GM23248 (cell line): ENCODE data around the gene GBP7. TPM values are rescaled to one million over a fixed set of nuclear protein-coding genes. Genes with fewer than 3 reads are reported as not detected.

Experiments
- DNase-seq: peaks from one replicate; pipeline ENCODE4 v3.0.0-alpha.2; 2015
- H2AFZ ChIP-seq: fragments of 200-600 bp; sonication (generic); 2 replicates; pipeline ENCODE4 v1.6.1; 2016; ENCODE audit warnings: antibody characterized with exemption
- H3F3A ChIP-seq: fragments of 200-600 bp; sonication (generic); 2 replicates; pipeline ENCODE4 v1.6.1; 2016; ENCODE audit warnings: mild to moderate bottlenecking, antibody characterized with exemption, mixed run types; ENCODE audit not compliant: insufficient read depth
- H3K27ac ChIP-seq: fragments of 200-600 bp; sonication (generic); 2 replicates; pipeline ENCODE4 v1.5.1; 2016; ENCODE audit warnings: mild to moderate bottlenecking
- H3K27me3 ChIP-seq: fragments of 200-600 bp; sonication (generic); replicated peaks from 2 replicates; pipeline ENCODE4 v1.6.1; 2016; ENCODE audit warnings: mild to moderate bottlenecking; ENCODE audit not compliant: insufficient read depth
- H3K36me3 ChIP-seq: fragments of 200-600 bp; sonication (generic); 2 replicates; pipeline ENCODE4 v1.6.1; 2016; ENCODE audit warnings: low read depth, mild to moderate bottlenecking
- H3K4me1 ChIP-seq: fragments of 200-600 bp; sonication (generic); 2 replicates; pipeline ENCODE4 v1.6.1; 2016; ENCODE audit warnings: mild to moderate bottlenecking; ENCODE audit not compliant: insufficient read depth
- H3K4me2 ChIP-seq: fragments of 200-600 bp; sonication (generic); one replicate; pipeline ENCODE4 v1.6.1; 2016; ENCODE audit warnings: mild to moderate bottlenecking; ENCODE audit not compliant: unreplicated experiment
- H3K4me3 ChIP-seq: fragments of 200-600 bp; sonication (generic); 2 replicates; pipeline ENCODE4 v1.5.1; 2016; ENCODE audit warnings: mild to moderate bottlenecking
- H3K79me2 ChIP-seq: fragments of 200-600 bp; sonication (generic); 2 replicates; pipeline ENCODE4 v1.6.1; 2016; ENCODE audit warnings: mild to moderate bottlenecking; ENCODE audit not compliant: insufficient read depth
- H3K9ac ChIP-seq: fragments of 200-600 bp; sonication (generic); 2 replicates; pipeline ENCODE4 v1.6.1; 2016; ENCODE audit warnings: mild to moderate bottlenecking
- H3K9me2 ChIP-seq: fragments of 200-600 bp; sonication (generic); 2 replicates; pipeline ENCODE4 v1.6.1; 2016; ENCODE audit warnings: mixed run types, mild to moderate bottlenecking, moderate library complexity; ENCODE audit not compliant: insufficient read depth
- H3K9me3 ChIP-seq: fragments of 200-600 bp; sonication (generic); one replicate; pipeline ENCODE4 v1.6.1; 2017; ENCODE audit warnings: low read depth
- H4K20me1 ChIP-seq: fragments of 200-600 bp; sonication (generic); 2 replicates; pipeline ENCODE4 v1.6.0; 2016; ENCODE audit not compliant: insufficient read depth
- EZH2 ChIP-seq: fragments of 200-600 bp; sonication (generic); IDR thresholded peaks from 2 replicates; pipeline ENCODE4 v1.6.1; 2018; ENCODE audit warnings: antibody characterized with exemption, mild to moderate bottlenecking; ENCODE audit not compliant: insufficient read depth, poor library complexity, severe bottlenecking
- EZH2phosphoT487 ChIP-seq: fragments of 200-600 bp; sonication (generic); IDR thresholded peaks from 2 replicates; pipeline ENCODE4 v1.6.1; 2018; ENCODE audit warnings: antibody characterized with exemption, moderate library complexity, mild to moderate bottlenecking, low read depth; ENCODE audit not compliant: insufficient read depth
- WGBS, 2 experiments: methylation state at CpG; one replicate each; pipeline ENCODE4 v1.1.6; 2015 to 2017; ENCODE audit warnings: low lambda C conversion rate in 2 of 2, low coverage in 1 of 2; ENCODE audit errors: missing lambda C conversion rate in 2 of 2; 5-methylcytosine and 5-hydroxymethylcytosine counted together
- in situ Hi-C: fragments of 300-500 bp; cut with MboI; formaldehyde crosslinking; loops from 2 replicates; pipeline ENCODE4 v1.15.0; 2020
- polyA plus RNA-seq: library from polyadenylated mRNA; unstranded; fragments of >200 nt; fragmentation: Nextera tagmentation; extraction: Ambion mirVana; gene quantifications from 2 replicates; pipeline ENCODE4 v1.2.1, GENCODE V29; 2016
- total RNA-seq: library from RNA; depleted of rRNA; stranded (reverse); fragments of >200 nt; shearing (Covaris generic); gene quantifications from 2 replicates; pipeline ENCODE4 v1.2.3, GENCODE V29; 2014

The GBP7 gene
- total and polyA plus RNA-seq, 2 experiments from 2014 or later = not detected

GRCh38 chr1:89165811-89166210 is 10.0 kb downstream of the GBP7 start:
- no peak overlapping the region for H3K4me3 ChIP-seq

DNA sequence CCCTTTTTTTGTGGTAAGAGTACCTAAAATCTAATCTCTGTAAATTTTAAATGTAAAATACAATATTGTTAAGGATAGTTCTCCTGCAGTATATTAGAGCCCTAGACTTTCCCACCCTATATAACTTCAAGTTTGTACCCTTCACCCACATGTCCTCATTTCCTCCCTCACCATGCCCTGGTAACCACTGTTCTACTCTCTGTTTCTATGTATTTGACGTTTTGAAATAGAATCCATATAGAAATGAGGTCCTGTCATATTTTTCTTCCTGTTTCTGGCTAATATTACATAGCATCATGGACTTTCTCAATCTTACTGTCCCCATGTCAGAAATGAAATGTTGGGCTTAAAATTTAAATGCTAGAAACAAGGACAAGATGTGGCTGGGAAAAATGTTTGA is 24.8 kb downstream of the GBP7 start:
- H3K4me1 ChIP-seq = no peaks in the 10 kb centered on the region
- in situ Hi-C loops = no loop called here
- DNase-seq = no peak
- no peak overlapping the region for H3K9ac ChIP-seq
- no peaks in the 10 kb centered on the region for H3F3A ChIP-seq
- H3K9me2 ChIP-seq = no peaks in the 10 kb centered on the region
- H3K4me2 ChIP-seq = no peak overlapping the region
- no peak overlapping the region for H3K27ac ChIP-seq
- H4K20me1 ChIP-seq = no peaks in the 10 kb centered on the region
- H3K4me3 ChIP-seq = no peak overlapping the region
- WGBS, 2 experiments = 19 to 23% methylated on average over 1 of the region's 1 CpG
- TF ChIP-seq EZH2 (no peak), EZH2phosphoT487 (no peak)
- no peak overlapping the region for H2AFZ ChIP-seq
- H3K79me2 ChIP-seq = no peaks in the 10 kb centered on the region
- no peaks in the 10 kb centered on the region for H3K27me3 ChIP-seq
- H3K9me3 ChIP-seq = no peaks in the 10 kb centered on the region
- H3K36me3 ChIP-seq = no peaks in the 10 kb centered on the region

More at GRCh38 chr1:89165811-89166210, 10.0 kb downstream of the GBP7 start:
- no peaks in the 10 kb centered on the region for H4K20me1 ChIP-seq
- H3K27me3 ChIP-seq = no peaks in the 10 kb centered on the region
- TF ChIP-seq EZH2 (no peak), EZH2phosphoT487 (no peak)
- H2AFZ ChIP-seq = no peak overlapping the region
- H3K27ac ChIP-seq = no peak overlapping the region
- H3K9me3 ChIP-seq = no peaks in the 10 kb centered on the region
- no peaks in the 10 kb centered on the region for H3K79me2 ChIP-seq
- no peaks in the 10 kb centered on the region for H3K4me1 ChIP-seq
- no peak overlapping the region for H3K9ac ChIP-seq
- H3K4me2 ChIP-seq = no peak overlapping the region
- no peak for DNase-seq
- no peaks in the 10 kb centered on the region for H3F3A ChIP-seq
- H3K9me2 ChIP-seq = no peaks in the 10 kb centered on the region
- 47 to 65% methylated on average over 3 to 5 of the region's 5 CpGs for WGBS, 2 experiments
- H3K36me3 ChIP-seq = no peaks in the 10 kb centered on the region
- in situ Hi-C loops = no loop called here

GRCh38 chr1:89149976-89150375 is 25.8 kb downstream of the GBP7 start:
- Histone ChIP-seq H3K36me3 (no peaks in the 10 kb centered on the region), H3F3A (no peaks in the 10 kb centered on the region), H3K79me2 (no peaks in the 10 kb centered on the region), H2AFZ (no peak overlapping the region), H3K9me3 (no peaks in the 10 kb centered on the region), H3K27ac (no peak overlapping the region), H4K20me1 (no peaks in the 10 kb centered on the region), H3K27me3 (no peaks in the 10 kb centered on the region), H3K4me2 (no peak overlapping the region), H3K4me3 (no peak overlapping the region), H3K9ac (no peak overlapping the region), H3K9me2 (no peaks in the 10 kb centered on the region), H3K4me1 (no peaks in the 10 kb centered on the region)
- WGBS, 2 experiments = 75 to 79% methylated on average over 3 of the region's 3 CpGs
- TF ChIP-seq EZH2 = no peak
- no peak for TF ChIP-seq EZH2phosphoT487
- in situ Hi-C loops = no loop called here
- no peak for DNase-seq

- no peak overlapping the region for H3K9ac ChIP-seq
- no peaks in the 10 kb centered on the region for H3K79me2 ChIP-seq
- no peak overlapping the region for H3K4me3 ChIP-seq
- no peaks in the 10 kb centered on the region for H3F3A ChIP-seq
- TF ChIP-seq EZH2phosphoT487 = no peak
- no peaks in the 10 kb centered on the region for H3K27me3 ChIP-seq
- no peaks in the 10 kb centered on the region for H3K4me1 ChIP-seq
- no peak overlapping the region for H3K27ac ChIP-seq
- DNase-seq = peak; percentile 37
- no peak overlapping the region for H3K4me2 ChIP-seq
- H4K20me1 ChIP-seq = no peaks in the 10 kb centered on the region
- H2AFZ ChIP-seq = no peak overlapping the region
- H3K9me2 ChIP-seq = no peaks in the 10 kb centered on the region
- in situ Hi-C loops = no loop called here
- WGBS, 2 experiments = 63 to 73% methylated on average over 3 of the region's 3 CpGs
- no peaks in the 10 kb centered on the region for H3K9me3 ChIP-seq
- H3K36me3 ChIP-seq = no peaks in the 10 kb centered on the region
These were observed 26.6 kb downstream of the GBP7 start for GRCh38 chr1:89149229-89149628.
